Stomach (tissue), 4 donors: Measurements from ENCODE around the gene UGT1A7.

ENCODE experiments used
- EP300 ChIP-seq: sonication (generic); formaldehyde crosslinking; IDR thresholded peaks from one replicate; pipeline ENCODE4 v1.6.1; 2017; ENCODE audit warnings: antibody characterized with exemption
- POLR2A ChIP-seq, 4 donors: fragments of 450-650 bp; IDR thresholded peaks; one replicate each; pipeline ENCODE4 v1.6.1; 2016; ENCODE audit warnings: antibody characterized with exemption in 4 of 4, control low read depth in 2 of 4, mild to moderate bottlenecking in 1 of 4, moderate library complexity in 1 of 4

DNA sequence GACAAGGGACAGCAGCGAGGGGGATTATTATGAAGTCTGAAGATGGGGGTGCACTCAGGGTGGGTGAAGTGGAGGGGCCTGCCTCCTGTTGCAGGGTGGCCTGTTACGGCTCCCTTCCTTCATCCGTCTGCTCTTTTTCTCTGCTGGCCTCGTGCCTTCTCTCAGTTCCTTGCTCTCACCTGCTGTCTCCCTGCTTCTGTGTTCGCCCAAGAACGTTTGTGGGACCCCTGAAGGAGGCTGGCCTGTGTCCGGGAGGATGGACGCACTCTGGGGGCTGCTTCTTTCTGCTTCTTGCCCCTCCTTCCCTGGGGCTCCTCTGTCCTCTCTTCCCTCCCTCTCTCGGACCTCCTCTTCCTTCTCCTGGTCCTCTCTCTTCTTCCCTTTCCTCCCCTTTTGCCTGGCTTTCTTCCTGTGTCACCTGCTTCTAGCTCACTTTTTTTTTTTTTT, 110.2 kb downstream of the UGT1A7 start:
- TF ChIP-seq POLR2A (IDR thresholded peaks at IDR 0.05) (no peak), EP300 (no peak)
